CD4-positive, alpha-beta T cell (primary cell): ENCODE data around the gene PSENEN. TPM values are rescaled to one million over a fixed set of nuclear protein-coding genes. Genes with fewer than 3 reads are reported as not detected.

Experiments used
- ATAC-seq: fragments of 200-7000 bp; cut with Tn5 transposase; one replicate; pipeline ENCODE4 v1.10.0; 2022; ENCODE audit warnings: mild to moderate bottlenecking; ENCODE audit not compliant: poor library complexity
- CTCF ChIA-PET: fragments of 350-600 bp; sonication (Branson Sonifier 250); formaldehyde crosslinking; loops from one replicate; lab custom pipeline; 2021; ENCODE audit warnings: antibody characterized with exemption, inconsistent platforms; lab: Charles Lee
- POLR2A ChIA-PET: fragments of 350-600 bp; sonication (Branson Sonifier 250); formaldehyde crosslinking; loops from one replicate; lab custom pipeline; 2021; ENCODE audit warnings: antibody characterized with exemption, inconsistent platforms; lab: Charles Lee
- DNase-seq, 14 experiments: peaks; one replicate each; pipeline ENCODE4 v3.0.0-alpha.2; 2013 to 2020; ENCODE audit warnings: mixed read lengths in 2 of 14
- H3K27ac ChIP-seq, 2 donors: one replicate each; pipeline versions ENCODE4 v1.5.1 to v1.7.0; 2013; ENCODE audit warnings: low read length in 2 of 2, low read depth in 1 of 2, mild to moderate bottlenecking in 1 of 2
- H3K27me3 ChIP-seq, 2 experiments: 1 replicate in 1 of 2; 2 replicates in 1 of 2; pipeline versions ENCODE4 v1.6.1 to v1.7.0; 2013; ENCODE audit warnings: low read length in 2 of 2, control low read depth in 1 of 2, mild to moderate bottlenecking in 1 of 2, moderate library complexity in 1 of 2; ENCODE audit not compliant: insufficient read depth in 2 of 2, control insufficient read depth in 1 of 2
- H3K36me3 ChIP-seq: one replicate; pipeline ENCODE4 v1.6.1; 2013; ENCODE audit warnings: low read length, control low read depth; ENCODE audit not compliant: insufficient read depth
- H3K4me1 ChIP-seq: one replicate; pipeline ENCODE4 v1.6.1; 2013; ENCODE audit warnings: low read length, control low read depth; ENCODE audit not compliant: insufficient read depth
- H3K4me3 ChIP-seq: one replicate; pipeline ENCODE4 v1.5.1; 2013; ENCODE audit warnings: mild to moderate bottlenecking, low read length, moderate library complexity
- H3K9me3 ChIP-seq, 2 experiments: 1 replicate in 1 of 2; 2 replicates in 1 of 2; pipeline versions ENCODE4 v1.6.1 to v1.7.0; 2013; ENCODE audit warnings: low read length in 2 of 2, mild to moderate bottlenecking in 2 of 2, control low read depth in 1 of 2, moderate library complexity in 1 of 2; ENCODE audit not compliant: control insufficient read depth in 1 of 2, insufficient read depth in 1 of 2
- H3K27ac Mint-ChIP-seq: one replicate; pipeline ENCODE4 v1.8.0; 2020; ENCODE audit warnings: mixed read lengths
- H3K27me3 Mint-ChIP-seq: one replicate; pipeline ENCODE4 v1.8.0; 2021; ENCODE audit warnings: mixed read lengths
- H3K36me3 Mint-ChIP-seq: one replicate; pipeline ENCODE4 v1.8.0; 2021; ENCODE audit warnings: low read depth, mixed read lengths
- H3K4me1 Mint-ChIP-seq: one replicate; pipeline ENCODE4 v1.8.0; 2021; ENCODE audit warnings: low read depth, mixed read lengths
- H3K4me3 Mint-ChIP-seq: one replicate; pipeline ENCODE4 v1.8.0; 2020; ENCODE audit warnings: mild to moderate bottlenecking, mixed read lengths
- H3K9me3 Mint-ChIP-seq: one replicate; pipeline ENCODE4 v1.8.0; 2020; ENCODE audit warnings: mixed read lengths
- intact Hi-C, 2 experiments: fragments of 100-400 bp; cut with DNase I in 1 of 2; cut with micrococcal nuclease in 1 of 2; formaldehyde crosslinking; loops; one replicate each; pipeline versions ENCODE4 v1.15.1 to v1.9.0; 2023 to 2025; cut with DNase I, micrococcal nuclease
- total RNA-seq, 174 experiments: library from RNA in 2 of 174; stranded (reverse) in 2 of 174; gene quantifications; one replicate each; pipeline ENCODE4 v1.2.3 and lab custom pipeline; 2021 to 2026
- TF ChIP-seq, protein P1 (sequence below): fragments of 200-600 bp; IDR thresholded peaks from one replicate; pipeline ENCODE4 v1.8.0; 2022; ENCODE audit warnings: antibody characterized with exemption, mild to moderate bottlenecking

Gene PSENEN
- total RNA-seq, 2 experiments from 2014 or later = 7.3 to 9.4 TPM

DNA sequence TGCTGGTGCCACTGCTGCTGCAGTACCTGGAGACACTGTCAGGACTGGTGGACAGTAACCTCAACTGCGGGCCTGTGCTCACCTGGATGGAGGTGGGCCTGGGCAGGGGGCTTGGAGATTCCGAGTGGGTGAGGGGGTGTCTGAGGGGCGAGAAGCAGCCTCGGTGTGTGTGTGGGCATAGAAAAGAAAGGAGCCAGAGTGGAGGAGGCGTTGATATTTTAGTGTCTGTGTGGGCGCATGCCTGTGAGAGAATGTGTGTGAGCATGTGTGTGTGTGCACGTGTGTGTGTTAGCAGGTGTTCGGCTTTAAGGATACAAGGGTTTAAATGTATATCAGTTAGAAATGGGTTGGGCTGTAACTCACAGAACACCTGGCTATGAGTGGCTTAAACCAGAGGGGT lies 33.6 kb downstream of the PSENEN start:
- peaks cover 24% of the 10 kb centered on the region for H3K4me1 Mint-ChIP-seq
- no peak overlapping the region for H3K4me3 Mint-ChIP-seq
- Histone ChIP-seq H3K4me1 (peaks cover 21% of the 10 kb centered on the region), H3K9me3 (no peaks in the 10 kb centered on the region), H3K4me3 (no peak overlapping the region), H3K36me3 (peaks cover 10% of the 10 kb centered on the region), H3K27ac (no peak overlapping the region), H3K27me3 (no peaks in the 10 kb centered on the region)
- no peak overlapping the region for H3K27ac Mint-ChIP-seq
- POLR2A ChIA-PET = no interaction called here
- no peaks in the 10 kb centered on the region for H3K9me3 Mint-ChIP-seq
- DNase-seq (peak in 1 of 14 experiments; percentile 10), ATAC-seq (no peak)
- TF ChIP-seq, protein P1, sequence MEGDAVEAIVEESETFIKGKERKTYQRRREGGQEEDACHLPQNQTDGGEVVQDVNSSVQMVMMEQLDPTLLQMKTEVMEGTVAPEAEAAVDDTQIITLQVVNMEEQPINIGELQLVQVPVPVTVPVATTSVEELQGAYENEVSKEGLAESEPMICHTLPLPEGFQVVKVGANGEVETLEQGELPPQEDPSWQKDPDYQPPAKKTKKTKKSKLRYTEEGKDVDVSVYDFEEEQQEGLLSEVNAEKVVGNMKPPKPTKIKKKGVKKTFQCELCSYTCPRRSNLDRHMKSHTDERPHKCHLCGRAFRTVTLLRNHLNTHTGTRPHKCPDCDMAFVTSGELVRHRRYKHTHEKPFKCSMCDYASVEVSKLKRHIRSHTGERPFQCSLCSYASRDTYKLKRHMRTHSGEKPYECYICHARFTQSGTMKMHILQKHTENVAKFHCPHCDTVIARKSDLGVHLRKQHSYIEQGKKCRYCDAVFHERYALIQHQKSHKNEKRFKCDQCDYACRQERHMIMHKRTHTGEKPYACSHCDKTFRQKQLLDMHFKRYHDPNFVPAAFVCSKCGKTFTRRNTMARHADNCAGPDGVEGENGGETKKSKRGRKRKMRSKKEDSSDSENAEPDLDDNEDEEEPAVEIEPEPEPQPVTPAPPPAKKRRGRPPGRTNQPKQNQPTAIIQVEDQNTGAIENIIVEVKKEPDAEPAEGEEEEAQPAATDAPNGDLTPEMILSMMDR = no peak
- intact Hi-C loops = loop anchor here in 1 of 2 experiments (5.0 to 10.0 kb wide), 2 partner anchors 156 to 278 kb away; partner anchors contain the start of gene LRFN3
- CTCF ChIA-PET = no interaction called here
- no peaks in the 10 kb centered on the region for H3K27me3 Mint-ChIP-seq
- peaks cover 17% of the 10 kb centered on the region for H3K36me3 Mint-ChIP-seq

DNA sequence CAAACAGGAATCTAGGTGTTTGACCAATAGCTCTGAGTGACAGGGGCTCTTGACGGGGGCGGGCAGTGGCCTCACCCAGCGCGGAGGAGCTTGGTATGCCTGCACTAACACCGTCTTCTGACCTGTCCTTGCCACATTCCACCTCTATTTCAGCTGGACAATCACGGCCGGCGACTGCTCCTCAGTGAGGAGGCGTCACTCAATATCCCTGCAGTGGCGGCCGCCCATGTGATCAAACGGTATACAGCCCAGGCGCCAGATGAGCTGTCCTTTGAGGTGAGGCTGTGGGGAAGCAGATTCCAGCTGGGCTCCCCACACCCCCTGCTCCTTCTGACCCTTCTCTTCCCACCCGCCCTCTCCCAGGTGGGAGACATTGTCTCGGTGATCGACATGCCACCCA lies 34.6 kb downstream of the PSENEN start:
- Histone ChIP-seq H3K9me3 (no peaks in the 10 kb centered on the region), H3K27ac (no peak overlapping the region), H3K27me3 (no peaks in the 10 kb centered on the region), H3K4me1 (peaks cover 15% of the 10 kb centered on the region), H3K4me3 (no peak overlapping the region), H3K36me3 (peaks cover 10% of the 10 kb centered on the region)
- ATAC-seq (no peak), DNase-seq (no peak)
- H3K27me3 Mint-ChIP-seq = no peaks in the 10 kb centered on the region
- intact Hi-C loops = no loop called here
- no peak overlapping the region for H3K4me3 Mint-ChIP-seq
- no peak overlapping the region for H3K27ac Mint-ChIP-seq
- H3K36me3 Mint-ChIP-seq = peaks cover 17% of the 10 kb centered on the region
- TF ChIP-seq, protein P1 = no peak
- H3K4me1 Mint-ChIP-seq = peaks cover 15% of the 10 kb centered on the region
- ChIA-PET CTCF (no interaction called here), POLR2A (no interaction called here)
- no peaks in the 10 kb centered on the region for H3K9me3 Mint-ChIP-seq

DNA sequence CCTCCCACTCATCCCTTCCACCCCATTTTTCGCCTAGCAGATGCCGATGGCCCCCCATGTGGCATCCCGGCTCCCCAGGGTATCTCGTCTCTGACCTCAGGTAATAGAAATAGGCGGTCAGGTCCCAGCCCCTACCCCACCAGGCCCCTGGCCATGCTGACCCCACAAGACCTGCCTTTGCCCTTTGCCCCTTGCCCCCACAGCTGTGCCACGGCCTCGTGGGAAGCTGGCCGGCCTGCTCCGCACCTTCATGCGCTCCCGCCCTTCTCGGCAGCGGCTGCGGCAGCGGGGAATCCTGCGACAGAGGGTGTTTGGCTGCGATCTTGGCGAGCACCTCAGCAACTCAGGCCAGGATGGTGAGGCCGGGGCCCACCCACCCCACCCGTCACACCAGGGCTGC lies 35.3 kb downstream of the PSENEN start:
- H3K4me1 Mint-ChIP-seq = peaks cover 12% of the 10 kb centered on the region
- POLR2A ChIA-PET = no interaction called here
- Histone ChIP-seq H3K36me3 (peaks cover 10% of the 10 kb centered on the region), H3K4me3 (no peak overlapping the region), H3K27me3 (no peaks in the 10 kb centered on the region), H3K9me3 (no peaks in the 10 kb centered on the region), H3K4me1 (peaks cover 13% of the 10 kb centered on the region), H3K27ac (no peak overlapping the region)
- no peak for ATAC-seq
- H3K27me3 Mint-ChIP-seq = no peaks in the 10 kb centered on the region
- intact Hi-C loops = no loop called here
- TF ChIP-seq, protein P1 = no peak
- no peak overlapping the region for H3K4me3 Mint-ChIP-seq
- H3K27ac Mint-ChIP-seq = no peak overlapping the region
- DNase-seq = peak in 1 of 14 experiments; percentile 11
- H3K9me3 Mint-ChIP-seq = no peaks in the 10 kb centered on the region
- H3K36me3 Mint-ChIP-seq = peaks cover 17% of the 10 kb centered on the region
- CTCF ChIA-PET = no interaction called here
